Astrocyte (in vitro differentiated cells and primary cell): ENCODE results near the gene HSD17B12. TPM values are rescaled to one million over a fixed set of nuclear protein-coding genes. Genes with fewer than 3 reads are reported as not detected.

Experiments used
- DNase-seq: peaks from one replicate; pipeline ENCODE4 v3.0.0-alpha.2; 2010; ENCODE audit warnings: low read depth
- FAIRE-seq: peaks from 2 replicates; lab custom pipeline; 2011; peaks lifted over from hg19 to GRCh38; lab: Jason Lieb, UNC
- H2AFZ ChIP-seq: 2 replicates; pipeline ENCODE4 v1.6.0; 2012; ENCODE audit warnings: low read depth, low read length, inconsistent platforms
- H3K27ac ChIP-seq: 2 replicates; pipeline ENCODE4 v1.5.1; 2011; ENCODE audit warnings: low read depth, low read length, inconsistent platforms
- H3K27me3 ChIP-seq: 2 replicates; pipeline ENCODE4 v1.6.0; 2011; ENCODE audit warnings: low read length, inconsistent platforms; ENCODE audit not compliant: insufficient read depth
- H3K36me3 ChIP-seq: 2 replicates; pipeline ENCODE4 v1.5.1; 2011; ENCODE audit warnings: low read length, inconsistent platforms; ENCODE audit not compliant: insufficient read depth
- H3K4me1 ChIP-seq: 2 replicates; pipeline ENCODE4 v1.5.1; 2011; ENCODE audit warnings: low read length, inconsistent platforms; ENCODE audit not compliant: insufficient read depth
- H3K4me2 ChIP-seq: 2 replicates; pipeline ENCODE4 v1.6.0; 2012; ENCODE audit warnings: low read length, inconsistent platforms
- H3K4me3 ChIP-seq: 2 replicates; pipeline ENCODE4 v1.5.1; 2011; ENCODE audit warnings: low read depth, mild to moderate bottlenecking, low read length, inconsistent platforms; ENCODE audit not compliant: insufficient read depth
- H3K79me2 ChIP-seq: 2 replicates; pipeline ENCODE4 v1.6.0; 2012; ENCODE audit warnings: mild to moderate bottlenecking, low read length, inconsistent platforms; ENCODE audit not compliant: insufficient read depth
- H3K9ac ChIP-seq: 2 replicates; pipeline ENCODE4 v1.6.0; 2012; ENCODE audit warnings: mild to moderate bottlenecking, low read length, inconsistent platforms
- H3K9me3 ChIP-seq: 2 replicates; pipeline ENCODE4 v1.5.1; 2012; ENCODE audit warnings: low read depth, mild to moderate bottlenecking, low read length, inconsistent platforms; ENCODE audit not compliant: insufficient read depth
- H4K20me1 ChIP-seq: 2 replicates; pipeline ENCODE4 v1.6.0; 2012; ENCODE audit warnings: low read length, inconsistent platforms; ENCODE audit not compliant: insufficient read depth
- H3K27ac Mint-ChIP-seq: one replicate; pipeline ENCODE4 v1.8.0; 2021; ENCODE audit warnings: mild to moderate bottlenecking, mixed read lengths; ENCODE audit not compliant: unreplicated experiment
- H3K27me3 Mint-ChIP-seq: one replicate; pipeline ENCODE4 v1.8.0; 2021; ENCODE audit warnings: low read depth, mixed read lengths; ENCODE audit not compliant: unreplicated experiment
- H3K36me3 Mint-ChIP-seq: one replicate; pipeline ENCODE4 v1.8.0; 2021; ENCODE audit warnings: low read depth, mixed read lengths; ENCODE audit not compliant: unreplicated experiment
- H3K4me1 Mint-ChIP-seq: one replicate; pipeline ENCODE4 v1.8.0; 2021; ENCODE audit warnings: low read depth, mixed read lengths; ENCODE audit not compliant: unreplicated experiment
- H3K4me3 Mint-ChIP-seq: one replicate; pipeline ENCODE4 v1.8.0; 2021; ENCODE audit warnings: mild to moderate bottlenecking, moderate library complexity, mixed read lengths; ENCODE audit not compliant: unreplicated experiment
- H3K9me3 Mint-ChIP-seq: one replicate; pipeline ENCODE4 v1.8.0; 2021; ENCODE audit warnings: mild to moderate bottlenecking, mixed read lengths; ENCODE audit not compliant: unreplicated experiment
- CTCF ChIP-seq: IDR thresholded peaks from 2 replicates; pipeline ENCODE4 v1.5.1; 2011; ENCODE audit warnings: low read depth, mild to moderate bottlenecking, inconsistent platforms, low read length, moderate library complexity; ENCODE audit not compliant: insufficient read depth
- EZH2 ChIP-seq: IDR thresholded peaks from 2 replicates; pipeline ENCODE4 v1.6.1; 2012; ENCODE audit warnings: mild to moderate bottlenecking, low read length, inconsistent platforms; ENCODE audit not compliant: insufficient read depth
- total RNA-seq: library from RNA; stranded (reverse); gene quantifications from 2 replicates; pipeline ENCODE4 v1.2.1, GENCODE V29; 2021

Gene HSD17B12
- total RNA-seq, 1 donor from 2014 or later, result 132 TPM

GRCh38 chr11:43685440-43685839, 4.9 kb downstream of the HSD17B12 start:
- Histone ChIP-seq H3K27me3 (no peaks in the 10 kb centered on the region), H3K9me3 (no peaks in the 10 kb centered on the region), H3K36me3 (peaks cover 4% of the 10 kb centered on the region), H2AFZ (no peak overlapping the region), H3K27ac (no peak overlapping the region), H4K20me1 (peaks cover 36% of the 10 kb centered on the region), H3K4me1 (peaks cover 10% of the 10 kb centered on the region), H3K4me2 (no peak overlapping the region), H3K4me3 (no peak overlapping the region), H3K9ac (no peak overlapping the region), H3K79me2 (peaks cover 90% of the 10 kb centered on the region)
- no peaks in the 10 kb centered on the region for H3K27me3 Mint-ChIP-seq
- FAIRE-seq (no peak), DNase-seq (no peak)
- no peaks in the 10 kb centered on the region for H3K9me3 Mint-ChIP-seq
- no peak for TF ChIP-seq EZH2
- TF ChIP-seq CTCF, result no peak
- H3K4me3 Mint-ChIP-seq, result no peak overlapping the region
- no peak overlapping the region for H3K27ac Mint-ChIP-seq
- H3K4me1 Mint-ChIP-seq, result peaks cover 13% of the 10 kb centered on the region
- H3K36me3 Mint-ChIP-seq, result peaks cover 14% of the 10 kb centered on the region

GRCh38 chr11:43686207-43686606, 5.7 kb downstream of the HSD17B12 start:
- H3K27ac ChIP-seq, result no peak overlapping the region
- FAIRE-seq (no peak), DNase-seq (no peak)
- Mint-ChIP-seq H3K4me1 (peaks cover 13% of the 10 kb centered on the region), H3K9me3 (no peaks in the 10 kb centered on the region), H3K36me3 (peaks cover 14% of the 10 kb centered on the region), H3K27me3 (no peaks in the 10 kb centered on the region), H3K27ac (no peak overlapping the region), H3K4me3 (no peak overlapping the region)
- no peak overlapping the region for H3K9ac ChIP-seq
- H3K36me3 ChIP-seq, result peaks cover 4% of the 10 kb centered on the region
- TF ChIP-seq EZH2 (no peak), CTCF (no peak)
- no peaks in the 10 kb centered on the region for H3K27me3 ChIP-seq
- H3K4me2 ChIP-seq, result no peak overlapping the region
- H3K79me2 ChIP-seq, result peaks cover 93% of the 10 kb centered on the region
- H2AFZ ChIP-seq, result no peak overlapping the region
- H3K9me3 ChIP-seq, result no peaks in the 10 kb centered on the region
- peaks cover 42% of the 10 kb centered on the region for H4K20me1 ChIP-seq
- no peak overlapping the region for H3K4me3 ChIP-seq
- peaks cover 10% of the 10 kb centered on the region for H3K4me1 ChIP-seq

GRCh38 chr11:43687120-43687791, 6.7 kb downstream of the HSD17B12 start:
- H4K20me1 ChIP-seq, result peaks cover 53% of the 10 kb centered on the region
- no peak overlapping the region for H3K9ac ChIP-seq
- peaks cover 93% of the 10 kb centered on the region for H3K79me2 ChIP-seq
- H3K36me3 Mint-ChIP-seq, result peaks cover 14% of the 10 kb centered on the region
- peak overlapping the region; percentile 9 for H3K4me3 Mint-ChIP-seq
- H3K9me3 Mint-ChIP-seq, result no peaks in the 10 kb centered on the region
- DNase-seq (peak; percentile 20), FAIRE-seq (no peak)
- TF ChIP-seq CTCF (no peak), EZH2 (no peak)
- H3K4me1 Mint-ChIP-seq, result peaks cover 13% of the 10 kb centered on the region
- H3K27me3 ChIP-seq, result no peaks in the 10 kb centered on the region
- peaks cover 6% of the 10 kb centered on the region for H3K4me1 ChIP-seq
- H3K27ac Mint-ChIP-seq, result peak overlapping the region; percentile 0
- no peak overlapping the region for H3K27ac ChIP-seq
- H3K9me3 ChIP-seq, result no peaks in the 10 kb centered on the region
- no peak overlapping the region for H2AFZ ChIP-seq
- H3K4me2 ChIP-seq, result no peak overlapping the region
- H3K36me3 ChIP-seq, result peaks cover 4% of the 10 kb centered on the region
- no peaks in the 10 kb centered on the region for H3K27me3 Mint-ChIP-seq
- no peak overlapping the region for H3K4me3 ChIP-seq
